Ascending aorta (tissue), 2 donors: Measurements from ENCODE around the gene HS1BP3. TPM values are rescaled to one million over a fixed set of nuclear protein-coding genes. Genes with fewer than 3 reads are reported as not detected.

Experiments used
- DNase-seq, 2 donors: peaks; one replicate each; pipeline ENCODE4 v3.0.0-alpha.2; 2019; ENCODE audit warnings: low spot score in 2 of 2
- H3K27ac ChIP-seq, 2 donors: fragments of 200-600 bp; sonication (generic); one replicate each; pipeline ENCODE4 v1.5.1; 2016 to 2017; ENCODE audit warnings: mild to moderate bottlenecking in 1 of 2
- H3K27me3 ChIP-seq: fragments of 200-600 bp; sonication (generic); one replicate; pipeline ENCODE4 v1.5.1; 2017
- H3K36me3 ChIP-seq, 2 donors: fragments of 200-600 bp; sonication (generic); one replicate each; pipeline ENCODE4 v1.5.1; 2016
- H3K4me1 ChIP-seq, 2 donors: fragments of 200-600 bp; sonication (generic); one replicate each; pipeline ENCODE4 v1.5.1; 2016 to 2017; ENCODE audit warnings: mild to moderate bottlenecking in 1 of 2
- H3K4me3 ChIP-seq, 2 donors: fragments of 200-600 bp; sonication (generic); one replicate each; pipeline ENCODE4 v1.5.1; 2016 to 2017; ENCODE audit warnings: mild to moderate bottlenecking in 1 of 2
- H3K9me3 ChIP-seq, 2 donors: fragments of 200-600 bp; sonication (generic); one replicate each; pipeline ENCODE4 v1.5.1; 2016
- intact Hi-C: fragments of 100-400 bp; cut with DNase I; formaldehyde crosslinking; loops from one replicate; pipeline ENCODE4 v1.15.1; 2023
- total RNA-seq: library from RNA; depleted of rRNA; stranded (reverse); fragments of >200 nt; gene quantifications from one replicate; pipeline ENCODE4 v1.1.0, GENCODE V29; 2016
- TF ChIP-seq, protein P1 (sequence below), 3 experiments: fragments of 200-600 bp in 2 of 3; fragments of 450-650 bp in 1 of 3; sonication (generic) in 2 of 3; IDR thresholded peaks; one replicate each; pipeline ENCODE4 v1.5.1; 2016 to 2019; ENCODE audit warnings: antibody characterized with exemption in 3 of 3, mild to moderate bottlenecking in 1 of 3, moderate library complexity in 1 of 3

The HS1BP3 gene
- total RNA-seq, 1 donor from 2014 or later = 40.0 TPM

DNA sequence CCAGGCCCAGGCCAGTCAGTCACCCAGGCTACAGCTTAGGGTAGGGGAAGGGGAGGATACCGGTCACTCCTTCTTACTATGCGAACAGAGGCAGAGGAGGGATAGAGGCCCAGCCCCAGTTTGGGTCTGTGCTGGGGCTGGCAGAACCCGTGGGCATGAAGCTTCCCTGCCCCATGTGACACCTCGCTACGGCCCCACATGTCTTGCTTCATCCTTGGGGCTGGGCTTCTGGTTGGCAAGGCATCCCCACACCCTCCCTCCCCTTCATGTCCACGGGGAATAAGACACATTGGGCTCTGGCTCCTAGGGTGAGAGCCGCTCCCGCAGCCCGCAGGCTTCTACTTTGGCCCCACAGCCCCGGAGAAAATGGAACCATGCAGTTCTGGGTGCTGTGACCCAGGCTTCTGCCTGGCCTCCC, 32.4 kb downstream of the HS1BP3 start:
- H3K27me3 ChIP-seq = no peaks in the 10 kb centered on the region
- peak overlapping the region; percentile 97 to 98 for H3K27ac ChIP-seq
- no peaks in the 10 kb centered on the region for H3K9me3 ChIP-seq
- TF ChIP-seq, protein P1, sequence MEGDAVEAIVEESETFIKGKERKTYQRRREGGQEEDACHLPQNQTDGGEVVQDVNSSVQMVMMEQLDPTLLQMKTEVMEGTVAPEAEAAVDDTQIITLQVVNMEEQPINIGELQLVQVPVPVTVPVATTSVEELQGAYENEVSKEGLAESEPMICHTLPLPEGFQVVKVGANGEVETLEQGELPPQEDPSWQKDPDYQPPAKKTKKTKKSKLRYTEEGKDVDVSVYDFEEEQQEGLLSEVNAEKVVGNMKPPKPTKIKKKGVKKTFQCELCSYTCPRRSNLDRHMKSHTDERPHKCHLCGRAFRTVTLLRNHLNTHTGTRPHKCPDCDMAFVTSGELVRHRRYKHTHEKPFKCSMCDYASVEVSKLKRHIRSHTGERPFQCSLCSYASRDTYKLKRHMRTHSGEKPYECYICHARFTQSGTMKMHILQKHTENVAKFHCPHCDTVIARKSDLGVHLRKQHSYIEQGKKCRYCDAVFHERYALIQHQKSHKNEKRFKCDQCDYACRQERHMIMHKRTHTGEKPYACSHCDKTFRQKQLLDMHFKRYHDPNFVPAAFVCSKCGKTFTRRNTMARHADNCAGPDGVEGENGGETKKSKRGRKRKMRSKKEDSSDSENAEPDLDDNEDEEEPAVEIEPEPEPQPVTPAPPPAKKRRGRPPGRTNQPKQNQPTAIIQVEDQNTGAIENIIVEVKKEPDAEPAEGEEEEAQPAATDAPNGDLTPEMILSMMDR (IDR thresholded peaks at IDR 0.05) = no peak
- intact Hi-C loops = loop anchor here (1.0 kb wide), 3 partner anchors 16 to 174 kb away; no protein-coding TSS in a partner anchor
- DNase-seq = peak; percentile 65 to 91
- H3K36me3 ChIP-seq = peaks cover 28 to 37% of the 10 kb centered on the region in 2 donors
- peaks cover 51 to 59% of the 10 kb centered on the region in 2 donors for H3K4me1 ChIP-seq
- peak overlapping the region in 1 of 2 donors; percentile 7 for H3K4me3 ChIP-seq

GRCh38 chr2:20617892-20618467, 32.9 kb downstream of the HS1BP3 start:
- Histone ChIP-seq H3K27ac (peak overlapping the region; percentile 97 to 98), H3K4me3 (peak overlapping the region in 1 of 2 donors; percentile 7), H3K4me1 (peaks cover 51 to 59% of the 10 kb centered on the region in 2 donors), H3K9me3 (no peaks in the 10 kb centered on the region), H3K36me3 (peaks cover 23 to 32% of the 10 kb centered on the region in 2 donors), H3K27me3 (no peaks in the 10 kb centered on the region)
- intact Hi-C loops = loop anchor here (1.0 kb wide), 3 partner anchors 16 to 174 kb away; no protein-coding TSS in a partner anchor
- TF ChIP-seq, protein P1 (IDR thresholded peaks at IDR 0.05) = peak; percentile 49 to 76 (median 54)
- peak; percentile 94 to 99 for DNase-seq

GRCh38 chr2:20617081-20617575, 33.8 kb downstream of the HS1BP3 start:
- peak; percentile 27 to 82 for DNase-seq
- peaks cover 51 to 59% of the 10 kb centered on the region in 2 donors for H3K4me1 ChIP-seq
- intact Hi-C loops = no loop called here
- no peak overlapping the region for H3K4me3 ChIP-seq
- peak overlapping the region; percentile 97 to 98 for H3K27ac ChIP-seq
- H3K36me3 ChIP-seq = peaks cover 15 to 23% of the 10 kb centered on the region in 2 donors
- no peaks in the 10 kb centered on the region for H3K27me3 ChIP-seq
- H3K9me3 ChIP-seq = no peaks in the 10 kb centered on the region
- TF ChIP-seq, protein P1 (IDR thresholded peaks at IDR 0.05) = no peak

DNA sequence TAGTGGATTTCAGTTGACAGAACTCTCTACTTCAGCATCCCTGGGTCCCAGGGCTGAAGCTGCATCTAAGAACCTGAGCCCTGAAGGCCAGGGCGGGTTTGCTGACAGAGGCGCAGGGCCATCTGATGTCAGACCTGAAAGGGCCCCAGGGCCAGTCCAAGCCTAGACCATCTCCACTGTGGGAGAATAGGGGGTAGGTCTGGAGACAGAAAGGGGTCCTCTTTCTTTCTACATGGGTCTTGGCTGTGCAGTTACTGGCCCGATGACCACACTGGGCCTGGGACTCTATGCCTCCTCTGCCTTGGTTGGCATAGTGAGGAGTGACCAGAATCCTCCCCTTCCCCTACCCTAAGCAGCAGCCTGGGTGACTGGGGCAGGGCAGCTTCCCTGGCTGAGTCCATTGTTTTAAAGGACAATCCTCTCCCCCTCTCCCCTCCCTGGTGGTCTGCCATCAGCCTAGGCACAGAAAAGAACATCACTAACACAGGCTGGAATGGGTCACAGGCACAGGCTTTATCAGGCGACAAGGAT, 34.5 kb downstream of the HS1BP3 start:
- peaks cover 8 to 16% of the 10 kb centered on the region in 2 donors for H3K36me3 ChIP-seq
- no peaks in the 10 kb centered on the region for H3K27me3 ChIP-seq
- intact Hi-C loops = no loop called here
- peak; percentile 7 to 62 for DNase-seq
- H3K4me3 ChIP-seq = no peak overlapping the region
- TF ChIP-seq, protein P1 (IDR thresholded peaks at IDR 0.05) = no peak
- H3K27ac ChIP-seq = peak overlapping the region; percentile 97 to 98
- peaks cover 57 to 62% of the 10 kb centered on the region in 2 donors for H3K4me1 ChIP-seq
- no peaks in the 10 kb centered on the region for H3K9me3 ChIP-seq

DNA sequence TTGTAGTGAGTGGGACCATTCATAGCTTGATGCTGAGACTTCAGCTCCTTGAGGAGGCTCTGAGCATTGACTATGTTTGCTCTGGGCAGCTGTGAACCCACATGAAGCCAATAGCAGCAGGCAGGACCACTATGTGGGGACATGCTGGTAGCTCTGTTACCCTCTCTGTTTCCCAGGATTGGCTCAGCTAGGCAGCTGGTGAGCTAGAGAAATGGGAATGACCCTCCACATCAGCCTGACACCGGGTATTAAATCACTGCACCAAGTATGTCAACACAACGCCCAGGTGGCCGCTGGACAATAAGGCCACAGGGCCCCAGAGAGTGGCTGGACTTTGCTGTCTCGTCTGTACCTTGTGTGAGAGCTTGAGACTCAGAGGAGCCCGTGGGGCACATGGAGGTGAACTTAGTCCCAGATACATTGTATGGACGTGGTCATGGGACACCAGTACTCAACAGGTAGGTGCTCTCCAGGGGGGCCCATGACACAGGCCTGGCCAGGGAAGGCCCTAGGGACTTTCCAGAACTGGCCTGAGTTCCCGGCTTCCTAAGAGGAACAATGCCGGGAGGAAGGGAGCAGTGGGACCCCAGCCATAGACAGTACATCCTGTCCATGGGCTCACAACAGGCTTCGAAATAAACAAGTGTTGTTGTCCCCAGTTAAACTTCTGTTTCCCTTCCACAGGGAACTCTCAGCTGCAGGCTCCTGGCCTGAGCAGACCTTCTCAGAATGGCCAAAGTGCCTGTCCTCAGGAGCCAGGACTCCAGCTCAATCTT, 35.2 kb downstream of the HS1BP3 start:
- TF ChIP-seq, protein P1 (IDR thresholded peaks at IDR 0.05) = no peak
- H3K27me3 ChIP-seq = no peaks in the 10 kb centered on the region
- no peak overlapping the region for H3K4me3 ChIP-seq
- intact Hi-C loops = no loop called here
- no peaks in the 10 kb centered on the region for H3K9me3 ChIP-seq
- H3K36me3 ChIP-seq = peaks cover under 1 to 8% of the 10 kb centered on the region in 2 donors
- H3K27ac ChIP-seq = peak overlapping the region; percentile 97 to 98
- peaks cover 58 to 68% of the 10 kb centered on the region in 2 donors for H3K4me1 ChIP-seq
- DNase-seq = peak; percentile 6 to 65
